A673 (cell line): ENCODE results near the gene KAZN.

Source experiments
- CTCF ChIP-seq: fragments of 300-800, 200-600 bp; sonication (generic); conservative IDR thresholded peaks from 2 replicates; pipeline ENCODE4 v1.5.1; 2017; ENCODE audit warnings: low read depth, mild to moderate bottlenecking, antibody characterized with exemption, low read length, moderate library complexity, mixed read lengths
- EZH2 ChIP-seq: fragments of 200-600 bp; sonication (generic); IDR thresholded peaks from 2 replicates; pipeline ENCODE4 v1.6.1; 2017; ENCODE audit warnings: borderline replicate concordance, low read depth, mild to moderate bottlenecking, mixed read lengths, antibody characterized with exemption, low read length; ENCODE audit not compliant: poor library complexity, severe bottlenecking

- TF ChIP-seq CTCF (no peak), EZH2 (no peak)
These were observed 69.1 kb downstream of the KAZN start for GRCh38 chr1:14667651-14667984.
